Measurements from ENCODE around the gene KRTAP9-7. TPM values are rescaled to one million over a fixed set of nuclear protein-coding genes. Genes with fewer than 3 reads are reported as not detected.
"Not testable (repeated sequence)": the region's sequence is repeated elsewhere in the genome, so short reads cannot be mapped to it uniquely, and the experiment has no call there.

Gene KRTAP9-7
- polyA plus RNA-seq, 1 donor (not counting 4 experiments of a cell fraction or from before 2014, with no cell fraction given), result not detected

DNA sequence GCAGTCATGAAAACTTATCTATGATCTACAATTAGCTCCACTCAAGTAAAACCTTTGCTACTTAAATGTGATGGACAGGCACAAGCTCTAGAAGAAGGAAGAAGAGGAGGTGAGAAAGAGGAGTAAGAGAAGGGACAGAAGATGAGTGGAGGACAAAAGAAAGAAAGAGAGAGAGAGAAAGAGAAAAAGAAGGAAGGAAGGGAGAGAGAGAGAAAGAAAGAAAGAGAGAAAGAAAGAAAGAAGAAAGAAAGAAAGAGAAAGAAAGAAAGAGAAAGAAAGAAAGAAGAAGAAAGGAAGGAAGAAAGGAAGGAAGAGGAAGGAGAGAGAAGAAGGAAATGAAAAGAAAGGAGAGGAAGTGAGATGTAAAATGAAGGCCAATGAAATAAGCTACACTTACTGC is 45.4 kb upstream of the KRTAP9-7 start:
- no peaks in the 10 kb centered on the region for H3K27me3 ChIP-seq (ENCODE audit: control insufficient read depth, extremely low read depth, insufficient read depth, low read length)
- no peak for DNase-seq (ENCODE audit: low read depth, low spot score)
- no peak overlapping the region for H3K4me2 ChIP-seq (ENCODE audit: control insufficient read depth, extremely low read depth, insufficient read depth, low read depth, low read length)
- H3K9me3 ChIP-seq (ENCODE audit: control insufficient read depth, low read depth, low read length), result no peaks in the 10 kb centered on the region
- no peak overlapping the region for H3K27ac ChIP-seq (ENCODE audit: control insufficient read depth, insufficient read depth, low read length)
- no peak overlapping the region for H2AFZ ChIP-seq (ENCODE audit: control insufficient read depth, low read length)
- no peak overlapping the region for H3K4me3 ChIP-seq (ENCODE audit: control insufficient read depth in 2 of 3, extremely low read depth in 1 of 3, insufficient read depth in 2 of 3, low read depth in 1 of 3, low read length in 3 of 3)
- dilution Hi-C loops (cut with MboI; ENCODE audit: extremely low pct_ligation_motif_present, low sequenced_read_pairs), result no loop called here
- FAIRE-seq, result no peak
- H3K9ac ChIP-seq (ENCODE audit: control insufficient read depth, extremely low read depth, insufficient read depth, low read length), result no peak overlapping the region
- no peak for TF ChIP-seq EZH2 (IDR thresholded peaks at IDR 0.05; ENCODE audit: low read length)
- TF ChIP-seq, protein P1, sequence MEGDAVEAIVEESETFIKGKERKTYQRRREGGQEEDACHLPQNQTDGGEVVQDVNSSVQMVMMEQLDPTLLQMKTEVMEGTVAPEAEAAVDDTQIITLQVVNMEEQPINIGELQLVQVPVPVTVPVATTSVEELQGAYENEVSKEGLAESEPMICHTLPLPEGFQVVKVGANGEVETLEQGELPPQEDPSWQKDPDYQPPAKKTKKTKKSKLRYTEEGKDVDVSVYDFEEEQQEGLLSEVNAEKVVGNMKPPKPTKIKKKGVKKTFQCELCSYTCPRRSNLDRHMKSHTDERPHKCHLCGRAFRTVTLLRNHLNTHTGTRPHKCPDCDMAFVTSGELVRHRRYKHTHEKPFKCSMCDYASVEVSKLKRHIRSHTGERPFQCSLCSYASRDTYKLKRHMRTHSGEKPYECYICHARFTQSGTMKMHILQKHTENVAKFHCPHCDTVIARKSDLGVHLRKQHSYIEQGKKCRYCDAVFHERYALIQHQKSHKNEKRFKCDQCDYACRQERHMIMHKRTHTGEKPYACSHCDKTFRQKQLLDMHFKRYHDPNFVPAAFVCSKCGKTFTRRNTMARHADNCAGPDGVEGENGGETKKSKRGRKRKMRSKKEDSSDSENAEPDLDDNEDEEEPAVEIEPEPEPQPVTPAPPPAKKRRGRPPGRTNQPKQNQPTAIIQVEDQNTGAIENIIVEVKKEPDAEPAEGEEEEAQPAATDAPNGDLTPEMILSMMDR (optimal IDR thresholded peaks at IDR 0.05 in 1 of 3, IDR thresholded peaks at IDR 0.05 in 1 of 3, conservative IDR thresholded peaks at IDR 0.05 in 1 of 3; ENCODE audit: extremely low read depth in 1 of 3, insufficient read depth in 2 of 3, low read length in 3 of 3), result no peak
- no peaks in the 10 kb centered on the region for H3K36me3 ChIP-seq (ENCODE audit: control insufficient read depth in 2 of 2, extremely low read depth in 1 of 2, insufficient read depth in 2 of 2, low read length in 2 of 2)
- H4K20me1 ChIP-seq (ENCODE audit: control insufficient read depth, extremely low read depth, insufficient read depth, low read length), result no peaks in the 10 kb centered on the region
- H3K4me1 ChIP-seq (ENCODE audit: control insufficient read depth, extremely low read depth, insufficient read depth, low read length), result no peaks in the 10 kb centered on the region
- H3K9me1 ChIP-seq (ENCODE audit: control insufficient read depth, extremely low read depth, insufficient read depth, low read length), result no peaks in the 10 kb centered on the region
- no peaks in the 10 kb centered on the region for H3K79me2 ChIP-seq (ENCODE audit: control insufficient read depth, insufficient read depth, low read length)

DNA sequence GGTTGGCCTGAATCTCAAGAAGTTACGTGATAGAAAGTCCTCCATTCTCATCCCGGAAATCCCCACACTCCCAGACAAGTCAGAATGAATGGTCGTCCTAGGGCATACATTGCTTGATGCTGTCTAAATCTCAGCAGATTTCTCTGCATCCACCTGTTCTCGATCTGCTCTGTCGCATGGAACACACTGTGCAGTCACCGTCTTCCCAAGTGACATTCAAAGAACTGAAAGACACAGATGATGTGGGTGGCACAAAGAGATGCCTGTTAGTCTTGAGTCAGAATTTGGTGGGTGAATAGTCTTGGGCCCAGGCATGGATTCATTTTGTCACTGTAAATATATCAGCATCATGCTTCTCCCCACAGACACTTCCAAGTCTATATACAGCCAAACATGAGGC is 43.8 kb upstream of the KRTAP9-7 start:
- no peaks in the 10 kb centered on the region for H3K9me3 ChIP-seq (ENCODE audit: control insufficient read depth, low read depth, low read length)
- H3K4me1 ChIP-seq (ENCODE audit: control insufficient read depth, extremely low read depth, insufficient read depth, low read length), result no peaks in the 10 kb centered on the region
- no peak overlapping the region for H3K27ac ChIP-seq (ENCODE audit: control insufficient read depth, insufficient read depth, low read length)
- H3K4me3 ChIP-seq (ENCODE audit: control insufficient read depth in 2 of 3, extremely low read depth in 1 of 3, insufficient read depth in 2 of 3, low read depth in 1 of 3, low read length in 3 of 3), result no peak overlapping the region
- TF ChIP-seq, protein P1 (optimal IDR thresholded peaks at IDR 0.05 in 1 of 3, IDR thresholded peaks at IDR 0.05 in 1 of 3, conservative IDR thresholded peaks at IDR 0.05 in 1 of 3; ENCODE audit: extremely low read depth in 1 of 3, insufficient read depth in 2 of 3, low read length in 3 of 3), result no peak
- no peak for TF ChIP-seq EZH2 (IDR thresholded peaks at IDR 0.05; ENCODE audit: low read length)
- no peak for DNase-seq (ENCODE audit: low read depth, low spot score)
- no peak for FAIRE-seq
- H3K79me2 ChIP-seq (ENCODE audit: control insufficient read depth, insufficient read depth, low read length), result no peaks in the 10 kb centered on the region
- H3K36me3 ChIP-seq (ENCODE audit: control insufficient read depth in 2 of 2, extremely low read depth in 1 of 2, insufficient read depth in 2 of 2, low read length in 2 of 2), result no peaks in the 10 kb centered on the region
- H3K4me2 ChIP-seq (ENCODE audit: control insufficient read depth, extremely low read depth, insufficient read depth, low read depth, low read length), result no peak overlapping the region
- no peaks in the 10 kb centered on the region for H3K9me1 ChIP-seq (ENCODE audit: control insufficient read depth, extremely low read depth, insufficient read depth, low read length)
- dilution Hi-C loops (cut with MboI; ENCODE audit: extremely low pct_ligation_motif_present, low sequenced_read_pairs), result no loop called here
- H2AFZ ChIP-seq (ENCODE audit: control insufficient read depth, low read length), result no peak overlapping the region
- no peaks in the 10 kb centered on the region for H3K27me3 ChIP-seq (ENCODE audit: control insufficient read depth, extremely low read depth, insufficient read depth, low read length)
- H3K9ac ChIP-seq (ENCODE audit: control insufficient read depth, extremely low read depth, insufficient read depth, low read length), result no peak overlapping the region
- no peaks in the 10 kb centered on the region for H4K20me1 ChIP-seq (ENCODE audit: control insufficient read depth, extremely low read depth, insufficient read depth, low read length)

DNA sequence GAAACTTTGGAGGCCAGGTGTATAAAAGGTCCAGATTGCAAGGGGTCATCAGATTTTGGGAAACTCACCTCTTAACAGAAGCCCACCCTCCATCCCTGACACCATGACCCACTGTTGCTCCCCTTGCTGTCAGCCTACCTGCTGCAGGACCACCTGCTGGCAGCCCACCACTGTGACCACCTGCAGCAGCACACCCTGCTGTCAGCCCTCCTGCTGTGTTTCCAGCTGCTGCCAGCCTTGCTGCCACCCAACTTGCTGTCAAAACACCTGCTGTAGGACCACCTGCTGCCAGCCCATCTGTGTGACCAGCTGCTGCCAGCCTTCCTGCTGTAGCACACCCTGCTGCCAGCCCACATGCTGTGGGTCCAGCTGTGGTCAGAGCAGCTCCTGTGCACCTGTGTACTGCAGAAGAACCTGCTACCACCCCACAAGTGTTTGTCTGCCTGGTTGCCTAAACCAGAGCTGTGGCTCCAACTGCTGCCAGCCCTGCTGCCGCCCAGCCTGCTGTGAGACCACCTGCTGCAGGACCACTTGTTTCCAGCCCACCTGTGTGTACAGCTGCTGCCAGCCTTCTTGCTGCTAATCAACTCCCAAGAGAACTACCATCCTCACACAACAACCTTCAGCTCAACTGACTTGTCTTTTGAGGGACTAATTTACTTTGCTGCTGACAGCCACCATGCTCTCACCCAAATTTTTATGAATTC is 42.9 kb upstream of the KRTAP9-7 start, which contains the start of gene KRTAP9-3:
Gene KRTAP9-3 (plus strand): TSS at position 51 of the 707 bp plus-strand sequence. CDS start 53 bp downstream, at position 104.
- H3K36me3 ChIP-seq (ENCODE audit: control insufficient read depth in 2 of 2, extremely low read depth in 1 of 2, insufficient read depth in 2 of 2, low read length in 2 of 2); H3K9me1 ChIP-seq (ENCODE audit: control insufficient read depth, extremely low read depth, insufficient read depth, low read length); H2AFZ ChIP-seq (ENCODE audit: control insufficient read depth, low read length); H3K27ac ChIP-seq (ENCODE audit: control insufficient read depth, insufficient read depth, low read length); DNase-seq (ENCODE audit: low read depth, low spot score); H4K20me1 ChIP-seq (ENCODE audit: control insufficient read depth, extremely low read depth, insufficient read depth, low read length); H3K4me3 ChIP-seq (ENCODE audit: control insufficient read depth in 2 of 3, extremely low read depth in 1 of 3, insufficient read depth in 2 of 3, low read depth in 1 of 3, low read length in 3 of 3); H3K4me1 ChIP-seq (ENCODE audit: control insufficient read depth, extremely low read depth, insufficient read depth, low read length); H3K27me3 ChIP-seq (ENCODE audit: control insufficient read depth, extremely low read depth, insufficient read depth, low read length); FAIRE-seq; dilution Hi-C loops (cut with MboI; ENCODE audit: extremely low pct_ligation_motif_present, low sequenced_read_pairs); H3K79me2 ChIP-seq (ENCODE audit: control insufficient read depth, insufficient read depth, low read length); H3K9ac ChIP-seq (ENCODE audit: control insufficient read depth, extremely low read depth, insufficient read depth, low read length); H3K9me3 ChIP-seq (ENCODE audit: control insufficient read depth, low read depth, low read length); H3K4me2 ChIP-seq (ENCODE audit: control insufficient read depth, extremely low read depth, insufficient read depth, low read depth, low read length): not testable (repeated sequence)

DNA sequence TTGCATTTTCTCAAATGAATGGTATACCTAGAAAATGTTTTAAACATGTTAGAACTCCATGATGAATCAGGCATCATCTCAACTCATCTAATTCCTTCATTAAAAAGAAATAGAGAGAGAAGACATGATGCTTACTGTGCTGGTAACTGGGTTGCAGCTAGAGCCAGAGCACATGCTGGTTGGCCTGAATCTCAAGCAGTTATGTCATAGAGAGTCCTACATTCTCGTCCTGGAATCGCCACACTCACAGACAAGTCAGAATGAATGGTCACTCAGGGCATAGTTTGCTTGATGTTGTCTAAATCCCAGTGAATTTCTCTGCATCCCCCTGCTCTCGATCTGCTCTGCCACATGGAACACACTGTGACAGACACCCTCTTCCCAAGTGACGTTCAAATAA is 38.4 kb upstream of the KRTAP9-7 start:
- H2AFZ ChIP-seq (ENCODE audit: control insufficient read depth, low read length); H3K27ac ChIP-seq (ENCODE audit: control insufficient read depth, insufficient read depth, low read length); H3K9me1 ChIP-seq (ENCODE audit: control insufficient read depth, extremely low read depth, insufficient read depth, low read length); H3K36me3 ChIP-seq (ENCODE audit: control insufficient read depth in 2 of 2, extremely low read depth in 1 of 2, insufficient read depth in 2 of 2, low read length in 2 of 2); H3K9me3 ChIP-seq (ENCODE audit: control insufficient read depth, low read depth, low read length); H3K4me1 ChIP-seq (ENCODE audit: control insufficient read depth, extremely low read depth, insufficient read depth, low read length); H3K27me3 ChIP-seq (ENCODE audit: control insufficient read depth, extremely low read depth, insufficient read depth, low read length); FAIRE-seq; H3K9ac ChIP-seq (ENCODE audit: control insufficient read depth, extremely low read depth, insufficient read depth, low read length); DNase-seq (ENCODE audit: low read depth, low spot score); H3K4me3 ChIP-seq (ENCODE audit: control insufficient read depth in 2 of 3, extremely low read depth in 1 of 3, insufficient read depth in 2 of 3, low read depth in 1 of 3, low read length in 3 of 3); dilution Hi-C loops (cut with MboI; ENCODE audit: extremely low pct_ligation_motif_present, low sequenced_read_pairs); H3K79me2 ChIP-seq (ENCODE audit: control insufficient read depth, insufficient read depth, low read length); H3K4me2 ChIP-seq (ENCODE audit: control insufficient read depth, extremely low read depth, insufficient read depth, low read depth, low read length); H4K20me1 ChIP-seq (ENCODE audit: control insufficient read depth, extremely low read depth, insufficient read depth, low read length): not testable (repeated sequence)

Data from keratinocyte (primary cell).